Effector memory CD8-positive, alpha-beta T cell (primary cell): ENCODE measurements around the gene SAMD4A.

Experiments used
- ATAC-seq: fragments of 150-1000 bp; cut with Tn5 transposase; replicated peaks from 2 replicates; pipeline ENCODE4 v1.10.0; 2021; ENCODE audit warnings: mild to moderate bottlenecking, moderate library complexity
- DNase-seq, 3 experiments: peaks; one replicate each; pipeline ENCODE4 v3.0.0; 2021
- H3K27ac Mint-ChIP-seq, 2 donors: one replicate each; pipeline ENCODE4 v1.8.0; 2022; ENCODE audit warnings: mild to moderate bottlenecking in 2 of 2, mixed read lengths in 2 of 2, moderate library complexity in 2 of 2
- H3K27me3 Mint-ChIP-seq, 2 donors: one replicate each; pipeline ENCODE4 v1.8.0; 2022; ENCODE audit warnings: mixed read lengths in 2 of 2
- H3K36me3 Mint-ChIP-seq: one replicate; pipeline ENCODE4 v1.8.0; 2022; ENCODE audit warnings: mild to moderate bottlenecking, moderate library complexity, mixed read lengths; ENCODE audit not compliant: insufficient read depth
- H3K4me1 Mint-ChIP-seq, 2 donors: one replicate each; pipeline ENCODE4 v1.8.0; 2022; ENCODE audit warnings: low read depth in 2 of 2, mixed read lengths in 2 of 2
- H3K4me3 Mint-ChIP-seq, 2 donors: one replicate each; pipeline ENCODE4 v1.8.0; 2022; ENCODE audit warnings: mild to moderate bottlenecking in 2 of 2, mixed read lengths in 2 of 2, moderate library complexity in 2 of 2
- H3K9me3 Mint-ChIP-seq, 2 donors: one replicate each; pipeline ENCODE4 v1.8.0; 2022; ENCODE audit warnings: mixed read lengths in 2 of 2

Gene SAMD4A

GRCh38 chr14:54709444-54709843 lies 142.5 kb downstream of the SAMD4A start:
- no peak for DNase-seq
- H3K27me3 Mint-ChIP-seq = peaks cover 0 to 4% of the 10 kb centered on the region in 2 donors
- H3K4me1 Mint-ChIP-seq = no peaks in the 10 kb centered on the region
- no peaks in the 10 kb centered on the region for H3K9me3 Mint-ChIP-seq
- ATAC-seq = no peak
- no peak overlapping the region for H3K4me3 Mint-ChIP-seq
- H3K27ac Mint-ChIP-seq = no peak overlapping the region
- H3K36me3 Mint-ChIP-seq = no peaks in the 10 kb centered on the region

DNA sequence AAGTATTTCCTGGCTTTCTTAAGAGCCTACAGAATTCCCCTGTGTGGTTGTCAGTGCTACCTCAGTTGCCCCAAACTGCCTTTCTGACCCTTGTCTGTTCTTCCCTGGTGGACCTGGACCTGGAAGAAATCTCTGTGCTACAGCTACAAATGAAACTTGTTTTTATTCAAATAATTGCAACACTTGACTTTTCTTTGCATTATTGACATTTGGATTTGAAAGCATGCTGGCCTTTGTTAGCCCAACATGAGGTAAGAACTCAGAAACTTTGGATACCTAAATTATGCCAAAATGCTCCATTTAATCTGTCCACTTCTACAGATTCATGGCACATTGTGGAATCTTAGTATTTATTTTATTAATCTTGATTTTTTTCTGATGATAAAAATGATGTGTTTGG lies 142.9 kb downstream of the SAMD4A start:
- ATAC-seq (no peak), DNase-seq (no peak)
- Mint-ChIP-seq H3K4me3 (no peak overlapping the region), H3K36me3 (no peaks in the 10 kb centered on the region), H3K27ac (no peak overlapping the region), H3K27me3 (peaks cover 0 to 6% of the 10 kb centered on the region in 2 donors), H3K4me1 (no peaks in the 10 kb centered on the region), H3K9me3 (no peaks in the 10 kb centered on the region)

- no peak for ATAC-seq
- Mint-ChIP-seq H3K27me3 (peaks cover 0 to 10% of the 10 kb centered on the region in 2 donors), H3K27ac (no peak overlapping the region), H3K4me3 (no peak overlapping the region), H3K36me3 (no peaks in the 10 kb centered on the region), H3K9me3 (no peaks in the 10 kb centered on the region), H3K4me1 (no peaks in the 10 kb centered on the region)
- DNase-seq = no peak
Measured at GRCh38 chr14:54711312-54711711, 144.4 kb downstream of the SAMD4A start.

GRCh38 chr14:54711812-54712464 lies 145.0 kb downstream of the SAMD4A start:
- H3K9me3 Mint-ChIP-seq = no peaks in the 10 kb centered on the region
- no peak for ATAC-seq
- H3K27ac Mint-ChIP-seq = no peak overlapping the region
- H3K36me3 Mint-ChIP-seq = no peaks in the 10 kb centered on the region
- no peak overlapping the region for H3K4me3 Mint-ChIP-seq
- H3K27me3 Mint-ChIP-seq = peaks cover 0 to 16% of the 10 kb centered on the region in 2 donors
- H3K4me1 Mint-ChIP-seq = no peaks in the 10 kb centered on the region
- no peak for DNase-seq

DNA sequence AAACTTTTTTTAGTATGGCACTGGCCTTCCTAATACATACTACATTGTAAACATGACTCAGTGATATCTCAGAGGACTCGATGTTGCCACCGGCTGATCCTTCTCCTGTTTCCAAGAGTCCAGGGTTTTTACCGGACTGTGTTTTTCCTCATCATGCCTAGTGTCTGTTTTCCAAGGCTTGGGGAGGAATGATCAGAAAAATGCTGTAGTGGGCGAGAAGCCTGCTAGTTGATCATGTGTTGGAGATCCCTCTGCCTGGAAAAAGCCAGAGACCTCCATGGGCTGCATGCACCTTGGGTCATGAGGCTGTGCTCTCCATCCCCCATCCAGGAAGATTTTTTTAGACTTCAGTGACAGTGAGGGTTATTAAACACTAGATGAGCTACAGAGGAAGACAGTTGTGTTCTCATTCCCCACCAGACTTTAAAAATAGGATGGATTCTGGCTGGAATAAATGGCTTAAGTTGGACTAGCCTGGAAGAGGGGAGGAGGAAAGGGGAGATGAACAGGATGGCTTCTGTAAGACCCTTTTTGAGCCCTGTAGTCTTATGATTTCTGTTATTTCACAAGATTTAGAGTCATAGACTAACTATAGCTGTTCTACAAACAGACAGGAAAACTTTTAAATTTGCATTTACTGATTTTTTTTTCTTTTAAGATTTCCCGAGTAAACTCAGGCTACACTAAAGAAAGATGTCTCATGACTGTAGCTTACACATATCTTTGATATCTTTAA lies 145.7 kb downstream of the SAMD4A start:
- DNase-seq = no peak
- no peak overlapping the region for H3K27ac Mint-ChIP-seq
- H3K4me1 Mint-ChIP-seq = no peaks in the 10 kb centered on the region

GRCh38 chr14:54713379-54713778 lies 146.5 kb downstream of the SAMD4A start:
- H3K4me1 Mint-ChIP-seq = no peaks in the 10 kb centered on the region
- no peak overlapping the region for H3K27ac Mint-ChIP-seq
- no peak overlapping the region for H3K4me3 Mint-ChIP-seq
- H3K36me3 Mint-ChIP-seq = no peaks in the 10 kb centered on the region
- ATAC-seq (no peak), DNase-seq (no peak)
- H3K27me3 Mint-ChIP-seq = peaks cover 2 to 17% of the 10 kb centered on the region in 2 donors
- no peaks in the 10 kb centered on the region for H3K9me3 Mint-ChIP-seq

More for the DNA sequence above, 145.7 kb downstream of the SAMD4A start:
- Mint-ChIP-seq H3K36me3 (no peaks in the 10 kb centered on the region), H3K27me3 (peaks cover 0 to 16% of the 10 kb centered on the region in 2 donors), H3K4me3 (no peak overlapping the region), H3K9me3 (no peaks in the 10 kb centered on the region)
- ATAC-seq = no peak

DNA sequence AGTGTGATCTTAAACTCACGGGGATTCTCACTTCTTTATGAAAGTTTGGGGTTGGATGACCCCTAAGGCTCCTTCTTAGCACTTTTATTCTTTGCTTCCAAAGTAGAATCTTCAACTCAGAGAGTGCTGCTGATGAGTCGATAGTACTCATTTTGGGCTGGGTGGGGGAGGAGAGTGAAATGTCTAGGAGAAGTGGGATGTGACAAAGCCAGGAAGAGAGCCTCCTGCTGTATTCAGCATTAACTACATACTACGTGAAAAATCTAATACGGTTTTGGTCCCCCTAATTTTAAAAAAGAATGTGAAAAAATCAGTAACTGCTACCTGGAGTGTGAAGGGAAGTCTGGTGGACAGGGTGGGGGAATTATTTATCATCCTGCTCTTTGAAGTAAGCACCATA lies 148.3 kb downstream of the SAMD4A start:
- Mint-ChIP-seq H3K27me3 (peaks cover 7 to 32% of the 10 kb centered on the region in 2 donors), H3K36me3 (no peaks in the 10 kb centered on the region), H3K27ac (no peak overlapping the region), H3K4me3 (no peak overlapping the region), H3K4me1 (no peaks in the 10 kb centered on the region), H3K9me3 (no peaks in the 10 kb centered on the region)
- no peak for ATAC-seq
- no peak for DNase-seq

DNA sequence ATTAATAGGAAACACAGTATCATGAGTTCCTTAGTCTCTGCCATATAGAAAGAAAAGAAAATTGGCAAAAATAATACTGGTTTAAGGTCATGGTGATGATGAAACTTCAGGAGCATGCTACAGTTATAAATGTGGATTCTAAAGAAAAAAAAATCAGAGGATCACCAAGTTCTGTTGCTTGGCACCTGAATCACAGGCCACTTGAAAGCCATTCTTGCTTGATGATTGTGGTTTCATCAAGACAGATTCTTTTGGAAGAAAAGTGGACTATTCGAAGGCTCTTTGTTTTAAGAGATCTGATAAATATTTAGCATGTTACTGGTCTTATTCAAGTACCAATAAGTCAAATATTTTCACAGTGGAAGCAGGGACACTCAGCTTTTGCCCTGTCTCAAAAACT lies 148.9 kb downstream of the SAMD4A start:
- H3K27me3 Mint-ChIP-seq = peaks cover 12 to 35% of the 10 kb centered on the region in 2 donors
- H3K4me3 Mint-ChIP-seq = no peak overlapping the region
- H3K9me3 Mint-ChIP-seq = no peaks in the 10 kb centered on the region
- no peaks in the 10 kb centered on the region for H3K36me3 Mint-ChIP-seq
- H3K27ac Mint-ChIP-seq = no peak overlapping the region
- ATAC-seq = no peak
- H3K4me1 Mint-ChIP-seq = peaks cover 0 to 2% of the 10 kb centered on the region in 2 donors
- DNase-seq = no peak

GRCh38 chr14:54716862-54717261 lies 149.9 kb downstream of the SAMD4A start:
- Mint-ChIP-seq H3K27ac (no peak overlapping the region), H3K9me3 (no peaks in the 10 kb centered on the region), H3K4me3 (no peak overlapping the region), H3K4me1 (peaks cover 0 to 5% of the 10 kb centered on the region in 2 donors), H3K27me3 (peaks cover 18 to 39% of the 10 kb centered on the region in 2 donors), H3K36me3 (no peaks in the 10 kb centered on the region)
- no peak for DNase-seq
- no peak for ATAC-seq

DNA sequence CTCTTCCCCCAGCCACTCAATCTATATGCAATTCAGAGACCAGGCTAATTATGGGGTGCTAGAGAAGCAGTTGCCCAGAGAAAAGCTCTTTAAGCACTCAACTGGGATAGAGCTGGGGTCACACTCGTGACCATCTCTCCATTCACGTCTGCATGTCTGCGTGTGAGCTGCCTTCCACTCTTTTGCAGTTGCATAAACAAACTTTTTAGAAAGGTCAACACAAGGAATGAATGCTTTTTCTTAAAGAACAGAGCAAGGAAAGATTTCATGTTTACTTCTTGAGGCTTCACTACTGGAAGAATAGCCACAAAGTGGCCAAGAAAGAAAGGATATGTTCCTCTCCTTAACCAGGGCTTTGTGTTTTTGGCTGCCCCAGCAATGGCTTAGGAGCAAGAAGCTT lies 151.1 kb downstream of the SAMD4A start:
- Mint-ChIP-seq H3K36me3 (no peaks in the 10 kb centered on the region), H3K27ac (no peak overlapping the region), H3K27me3 (peaks cover 18 to 39% of the 10 kb centered on the region in 2 donors)

GRCh38 chr14:54719406-54719805 lies 152.5 kb downstream of the SAMD4A start:
- no peak for DNase-seq
- Mint-ChIP-seq H3K36me3 (no peaks in the 10 kb centered on the region), H3K9me3 (no peaks in the 10 kb centered on the region), H3K27ac (no peak overlapping the region), H3K27me3 (peaks cover 30 to 44% of the 10 kb centered on the region in 2 donors), H3K4me1 (peaks cover 0 to 5% of the 10 kb centered on the region in 2 donors), H3K4me3 (no peak overlapping the region)
- ATAC-seq = no peak

More for the DNA sequence above, 151.1 kb downstream of the SAMD4A start:
- H3K9me3 Mint-ChIP-seq = no peaks in the 10 kb centered on the region
- H3K4me3 Mint-ChIP-seq = no peak overlapping the region
- ATAC-seq (no peak), DNase-seq (no peak)
- peaks cover 0 to 5% of the 10 kb centered on the region in 2 donors for H3K4me1 Mint-ChIP-seq

GRCh38 chr14:54722791-54723432 lies 156.0 kb downstream of the SAMD4A start:
- H3K36me3 Mint-ChIP-seq = no peaks in the 10 kb centered on the region
- no peak overlapping the region for H3K27ac Mint-ChIP-seq
- peaks cover 0 to 5% of the 10 kb centered on the region in 2 donors for H3K4me1 Mint-ChIP-seq
- peaks cover 59 to 62% of the 10 kb centered on the region in 2 donors for H3K27me3 Mint-ChIP-seq
- no peak for ATAC-seq
- no peaks in the 10 kb centered on the region for H3K9me3 Mint-ChIP-seq
- DNase-seq = no peak
- no peak overlapping the region for H3K4me3 Mint-ChIP-seq

DNA sequence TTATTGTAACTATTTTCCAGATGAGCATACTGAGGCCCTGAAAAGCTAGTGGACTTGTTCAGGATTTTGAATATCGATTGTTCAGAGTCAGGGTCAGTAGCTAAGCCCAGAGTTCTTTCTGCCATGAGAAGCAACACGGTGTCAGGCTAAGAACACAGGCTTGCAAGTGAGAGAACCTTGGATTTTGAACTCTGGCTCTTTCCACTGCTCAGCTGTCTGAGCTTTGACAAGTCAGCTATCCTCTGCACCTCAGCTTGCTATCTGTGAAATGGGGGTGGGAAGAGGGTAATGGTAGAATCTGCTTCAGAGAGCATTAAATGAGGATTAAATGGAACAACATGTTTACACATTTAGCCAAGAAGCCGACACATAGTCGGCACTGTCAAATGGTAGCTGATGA lies 157.2 kb downstream of the SAMD4A start:
- no peak for DNase-seq
- no peak overlapping the region for H3K27ac Mint-ChIP-seq
- H3K4me1 Mint-ChIP-seq = peaks cover 0 to 5% of the 10 kb centered on the region in 2 donors
- H3K4me3 Mint-ChIP-seq = no peak overlapping the region
- no peaks in the 10 kb centered on the region for H3K36me3 Mint-ChIP-seq
- H3K27me3 Mint-ChIP-seq = peaks cover 66 to 69% of the 10 kb centered on the region in 2 donors
- H3K9me3 Mint-ChIP-seq = no peaks in the 10 kb centered on the region
- no peak for ATAC-seq
